Superior temporal gyrus (tissue), 1 donor: ENCODE data around the gene TCL1B.

Source experiments
- DNase-seq: peaks from one replicate; pipeline ENCODE4 v3.0.0-alpha.2; 2016; ENCODE audit errors: extremely low spot score

The TCL1B gene

DNA sequence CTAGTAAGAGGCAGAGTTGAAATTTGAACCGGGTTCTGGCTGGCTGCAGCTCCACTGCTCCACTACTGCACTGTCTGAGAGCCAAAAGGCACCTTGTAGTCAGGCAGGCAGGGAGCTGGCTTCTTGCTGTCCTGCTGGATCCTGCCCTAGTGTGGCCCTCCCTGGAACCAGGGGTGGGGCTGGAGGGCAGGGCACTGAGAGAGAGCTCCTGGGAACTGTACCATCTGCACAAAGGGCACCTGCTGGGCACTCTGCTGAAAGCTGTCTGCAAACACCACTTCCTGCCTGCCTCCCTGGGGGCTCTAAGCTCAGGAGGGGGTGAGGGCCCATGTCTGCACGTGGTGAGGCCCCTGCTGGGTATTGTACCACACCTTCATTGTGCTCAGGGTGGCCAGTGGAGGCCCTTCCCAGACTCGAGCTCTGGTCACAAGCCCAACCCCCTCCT is 19.0 kb upstream of the TCL1B start:
- no peak for DNase-seq

DNA sequence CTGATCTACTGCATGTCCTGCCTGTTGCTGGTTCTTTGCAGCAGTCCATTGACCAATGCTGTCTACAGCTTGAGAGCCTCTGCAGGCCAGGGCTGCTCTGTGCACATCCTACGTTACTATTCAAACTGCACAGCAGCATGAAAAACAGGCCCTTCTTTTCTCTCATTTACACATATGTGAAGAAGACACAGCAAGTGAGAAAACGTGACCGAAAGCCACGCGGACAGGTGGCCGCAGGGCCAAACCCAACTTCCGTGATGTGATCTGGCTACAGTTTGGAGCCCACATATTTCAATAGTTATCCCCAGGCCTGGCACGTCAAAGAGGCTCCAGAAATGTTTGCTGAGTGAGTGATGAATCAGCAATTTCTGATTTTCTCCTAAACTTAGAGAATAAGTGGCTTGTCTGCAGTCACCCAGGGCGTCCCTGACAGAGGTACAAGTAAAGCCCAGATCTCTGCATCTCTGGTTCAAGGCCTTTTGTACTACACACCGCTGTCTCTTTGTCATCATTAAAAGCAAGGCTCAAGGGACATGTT is 17.9 kb upstream of the TCL1B start:
- DNase-seq = no peak

DNA sequence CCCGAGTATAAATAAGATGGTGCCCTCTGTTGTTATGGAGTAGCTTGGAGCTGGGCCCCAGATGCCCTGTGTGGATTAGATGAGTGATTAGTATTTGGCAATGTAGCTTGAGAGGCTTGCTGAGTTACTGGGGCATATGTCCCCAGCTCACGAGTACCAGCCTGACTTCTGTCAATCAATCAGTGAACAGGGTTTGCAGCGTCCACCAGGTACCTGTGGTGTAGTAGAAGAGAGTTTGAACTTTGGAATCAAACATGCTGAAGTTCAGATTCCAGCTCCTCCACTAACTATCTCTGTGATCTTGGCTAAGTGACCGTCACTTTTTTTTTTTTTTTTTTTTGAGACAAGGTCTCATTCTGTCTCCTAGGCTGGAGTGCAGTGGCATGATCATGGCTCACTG is 11.6 kb upstream of the TCL1B start:
- no peak for DNase-seq

DNA sequence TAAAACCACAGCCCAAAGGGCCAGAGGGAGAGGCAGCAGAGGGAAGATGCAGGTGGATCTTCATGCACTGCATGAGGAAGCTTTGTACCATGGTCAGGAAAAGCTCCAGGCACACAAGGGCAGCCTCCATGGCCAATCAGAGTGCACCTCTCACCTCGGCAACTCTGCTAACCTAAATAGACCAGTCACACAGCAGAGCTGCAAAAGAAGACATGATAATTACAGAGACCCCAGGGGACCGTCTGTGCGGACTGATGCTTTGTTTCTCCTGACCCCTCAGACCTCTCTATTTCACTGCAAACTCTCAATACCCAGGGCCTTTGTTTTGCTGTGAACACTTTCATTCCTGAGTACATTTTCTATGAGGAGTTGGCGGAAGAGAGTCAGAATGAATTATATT is 10.7 kb upstream of the TCL1B start:
- no peak for DNase-seq

DNA sequence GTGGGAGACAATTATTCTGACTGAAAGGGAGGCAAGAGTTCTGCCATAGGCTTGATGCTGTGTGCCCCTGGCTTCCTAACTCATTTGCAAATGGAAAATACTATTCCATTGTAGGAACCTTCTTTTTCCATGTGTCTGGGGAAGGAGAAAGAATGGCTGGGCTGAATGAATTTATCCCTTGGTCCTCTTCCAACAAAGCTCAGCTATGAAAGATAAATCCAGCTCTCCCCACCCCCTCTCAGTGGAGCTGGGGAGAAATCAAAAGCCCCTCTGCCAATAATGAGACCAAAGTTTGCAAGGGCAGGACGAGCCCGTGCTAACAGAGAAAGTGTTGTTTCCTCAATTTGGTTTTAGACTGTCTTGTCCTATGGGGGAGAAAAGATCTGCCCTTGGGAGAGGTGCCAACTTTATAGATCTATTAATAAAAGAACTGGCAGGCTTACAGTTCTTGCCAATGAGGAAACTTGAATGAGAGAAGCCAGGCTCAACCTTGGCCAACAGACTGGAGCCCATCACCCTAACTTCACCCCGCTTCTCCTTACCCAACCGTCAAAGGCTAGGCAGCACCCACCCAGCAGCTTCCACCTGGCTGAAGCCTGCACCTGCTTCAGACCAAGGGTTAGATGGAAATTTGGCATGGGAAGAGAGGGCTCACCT is 8.9 kb upstream of the TCL1B start:
- no peak for DNase-seq

GRCh38 chr14:95679148-95679815 is 6.9 kb upstream of the TCL1B start:
- no peak for DNase-seq

DNA sequence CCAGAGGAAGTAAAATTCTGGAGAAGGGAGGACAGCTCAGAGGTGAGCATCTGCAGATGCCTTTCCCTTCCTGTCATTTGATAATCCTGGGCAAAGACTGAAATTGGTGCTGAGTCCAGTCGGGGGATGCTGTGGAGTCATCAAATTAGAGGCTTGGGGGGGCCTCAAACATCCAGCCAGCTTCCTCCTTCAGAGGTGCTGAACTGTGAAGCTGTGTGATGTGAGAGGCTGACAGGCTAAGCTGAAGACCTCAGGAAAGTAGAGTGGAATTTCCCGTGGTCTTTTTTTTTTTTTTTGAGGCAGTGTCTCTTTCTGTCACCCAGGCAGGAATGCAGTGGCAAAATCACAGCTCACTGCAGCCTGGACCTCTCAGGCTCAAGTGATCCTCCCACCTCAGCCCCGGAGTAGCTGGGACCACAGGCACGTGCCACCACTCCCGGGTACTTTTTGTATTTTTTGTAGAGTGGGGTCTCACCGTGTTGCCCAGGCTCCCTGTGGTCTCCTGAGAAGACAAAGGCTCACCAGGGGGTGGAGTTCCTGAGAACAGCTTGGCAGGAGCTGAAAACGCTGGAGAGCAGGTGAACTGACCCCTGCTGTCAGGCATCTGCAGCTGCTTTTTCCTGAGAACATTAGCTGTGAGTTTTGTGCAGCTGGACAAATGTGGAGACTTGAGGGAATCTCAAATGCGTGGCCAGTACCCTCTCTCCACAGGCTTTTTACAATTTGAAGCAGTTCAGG is 6.1 kb upstream of the TCL1B start:
- DNase-seq = no peak

GRCh38 chr14:95681153-95681552 is 5.1 kb upstream of the TCL1B start:
- DNase-seq = no peak

DNA sequence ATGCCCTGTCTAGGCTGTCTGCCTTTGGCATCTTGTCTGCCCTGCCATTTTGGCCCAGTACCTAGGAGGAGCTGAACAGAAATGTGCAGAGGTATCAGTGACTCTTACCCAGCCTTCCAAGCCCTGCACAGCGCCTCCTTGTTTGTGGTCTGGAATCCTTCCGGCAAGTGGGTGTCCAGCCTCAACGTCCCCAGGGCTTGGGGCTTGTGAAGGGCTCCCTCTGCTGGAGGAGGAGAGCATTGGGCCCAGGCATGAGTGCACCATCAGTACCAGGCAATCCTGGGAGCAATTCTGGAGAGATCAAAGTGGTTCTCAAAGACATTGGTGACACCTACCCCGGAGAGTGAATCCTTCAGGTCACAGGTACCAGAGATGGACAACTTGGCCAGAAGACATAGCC is 2.4 kb upstream of the TCL1B start:
- DNase-seq = no peak

GRCh38 chr14:95686935-95687334 is 709 bp downstream of the TCL1B start:
- DNase-seq = no peak

DNA sequence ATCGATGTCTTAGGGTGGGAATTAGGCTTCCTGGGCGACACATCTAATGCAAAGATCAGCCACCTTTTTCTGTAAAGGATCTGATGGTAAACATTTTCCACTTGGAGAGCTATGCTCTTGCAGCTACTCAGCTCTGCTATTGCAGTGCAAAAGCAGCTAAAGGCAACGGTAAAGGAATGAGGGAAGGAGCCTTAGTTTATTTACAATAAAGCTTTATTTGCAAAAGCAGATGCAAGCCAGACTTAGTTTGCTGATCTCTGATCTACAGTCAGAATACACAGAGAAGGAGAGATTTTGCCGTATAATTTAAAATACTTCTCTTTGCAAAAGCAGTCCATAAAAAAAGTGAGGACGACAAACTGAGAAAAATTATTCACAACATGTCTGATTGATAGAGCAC is 3.2 kb downstream of the TCL1B start:
- no peak for DNase-seq

DNA sequence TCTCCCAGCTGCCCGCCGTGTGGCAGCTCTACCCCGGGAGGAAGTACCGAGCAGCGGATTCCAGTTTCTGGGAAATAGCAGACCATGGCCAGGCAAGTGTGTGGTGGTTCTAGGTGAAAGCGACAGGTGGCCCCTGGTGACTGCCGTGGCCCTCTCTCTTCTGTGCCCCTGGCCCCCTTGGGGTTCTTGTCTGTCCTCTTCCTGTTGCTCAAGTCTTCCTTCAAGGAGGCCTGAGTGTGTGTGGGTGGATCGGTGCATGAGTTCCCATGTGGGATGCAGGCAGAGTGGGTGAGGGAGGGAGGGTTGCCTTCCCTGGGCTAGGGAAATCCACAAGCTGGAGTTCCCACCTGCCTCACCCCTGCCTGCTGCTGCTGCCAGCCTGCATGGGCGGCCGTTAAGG is 4.6 kb downstream of the TCL1B start:
- no peak for DNase-seq

GRCh38 chr14:95691591-95691990 is 5.4 kb downstream of the TCL1B start:
- no peak for DNase-seq

DNA sequence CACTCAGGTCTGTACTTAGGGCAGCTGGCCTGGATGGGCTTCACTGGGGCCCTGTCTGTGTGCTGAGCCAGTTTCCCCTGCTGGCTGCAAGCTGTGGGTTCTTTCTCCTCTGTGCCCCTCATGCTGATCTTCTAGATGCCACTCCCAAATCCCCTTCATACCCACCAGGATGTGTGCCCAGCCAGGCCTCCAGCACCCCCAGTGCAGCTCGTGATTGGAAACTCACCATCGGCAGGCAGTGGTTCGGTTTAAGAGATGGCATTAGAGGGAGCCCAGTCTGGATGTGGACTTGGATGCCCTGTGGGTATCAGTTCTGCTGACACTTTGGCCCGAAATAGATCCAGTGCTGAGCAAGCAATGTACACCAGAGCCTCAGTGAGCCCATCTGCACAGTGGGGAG is 5.9 kb downstream of the TCL1B start:
- no peak for DNase-seq

GRCh38 chr14:95695051-95695450 is 8.8 kb downstream of the TCL1B start:
- DNase-seq = no peak

GRCh38 chr14:95695913-95696312 is 9.7 kb downstream of the TCL1B start:
- no peak for DNase-seq

- no peak for DNase-seq
Measured at GRCh38 chr14:95696741-95697140, 10.5 kb downstream of the TCL1B start.

DNA sequence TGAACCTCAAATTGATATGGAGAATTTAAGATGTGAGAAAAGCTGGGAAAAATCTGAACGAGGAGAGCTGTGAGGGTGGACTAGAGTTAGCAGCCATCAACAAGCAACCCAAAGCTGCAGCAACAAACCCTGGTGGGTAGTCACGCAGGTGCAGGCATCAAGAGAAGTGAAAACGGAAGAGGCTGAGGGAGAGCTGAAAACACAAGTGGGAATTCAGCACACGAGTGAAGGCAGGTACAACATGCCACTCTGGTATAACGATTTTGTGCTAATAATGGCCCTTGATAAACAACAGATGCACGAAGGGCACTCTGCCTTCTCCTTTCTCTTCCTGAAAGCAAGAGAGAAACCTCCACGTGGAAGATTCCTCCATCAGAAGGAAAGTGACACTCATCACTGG is 11.5 kb downstream of the TCL1B start:
- DNase-seq = no peak

DNA sequence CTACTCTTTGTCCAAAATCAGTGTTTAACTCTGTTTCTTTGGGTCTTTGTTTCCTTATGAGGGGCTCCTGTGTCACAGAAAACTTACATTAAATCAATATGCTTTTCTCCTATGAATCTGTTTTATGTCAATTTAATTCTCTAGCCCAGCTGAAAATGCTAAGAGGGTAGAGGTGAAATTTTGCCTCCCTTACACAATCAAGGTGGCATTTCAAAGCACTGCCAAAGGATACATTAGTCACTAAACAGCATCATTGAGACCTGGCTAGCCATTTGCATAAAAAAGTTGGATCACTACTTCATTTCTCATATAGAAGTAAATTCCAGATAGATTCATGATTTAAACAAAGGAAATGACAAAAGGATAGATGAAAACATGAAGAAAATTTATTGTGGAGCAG is 12.1 kb downstream of the TCL1B start:
- no peak for DNase-seq

DNA sequence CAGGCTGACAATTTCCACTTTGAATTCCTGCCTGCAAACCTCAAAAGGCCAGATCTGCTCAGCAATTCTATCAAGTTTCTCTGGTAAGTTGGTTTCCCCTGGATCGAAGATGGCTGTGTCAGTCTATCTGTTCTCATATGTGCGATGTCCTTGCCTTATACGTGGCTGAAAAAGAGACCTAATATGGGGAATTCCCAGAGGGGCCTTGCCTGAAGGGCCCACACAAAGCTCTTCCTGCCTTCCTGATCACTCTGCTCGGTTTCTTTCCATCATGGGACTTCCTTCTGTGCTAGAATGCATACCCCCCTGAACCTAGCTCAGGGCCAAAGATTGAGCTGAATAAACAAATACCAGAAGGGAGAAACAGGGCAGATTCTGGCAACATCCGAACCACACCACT is 13.2 kb downstream of the TCL1B start:
- no peak for DNase-seq

- DNase-seq = no peak
Measured at GRCh38 chr14:95700221-95700976, 14.2 kb downstream of the TCL1B start.

DNA sequence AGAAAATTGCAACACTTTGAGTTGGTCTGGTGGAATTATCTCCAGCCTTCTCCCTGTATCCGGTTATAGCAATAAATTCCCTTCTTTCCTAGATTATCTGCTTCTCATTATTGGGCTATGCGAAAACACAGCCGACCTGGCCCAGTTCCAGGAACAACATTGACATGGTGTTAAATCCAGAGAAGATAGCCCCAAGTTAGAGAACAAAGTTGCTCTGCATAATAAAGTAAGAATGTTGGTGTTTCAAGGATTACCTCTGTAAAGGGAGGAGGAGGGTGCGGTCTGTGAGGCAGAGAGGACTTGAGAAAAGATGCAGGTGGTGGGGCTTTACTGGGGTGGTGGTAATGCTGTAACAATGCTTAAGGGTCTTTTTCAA is 15.6 kb downstream of the TCL1B start:
- DNase-seq = no peak
